Endothelial cell of umbilical vein (primary cell): Measurements from ENCODE around the gene LGI1. TPM values are rescaled to one million over a fixed set of nuclear protein-coding genes. Genes with fewer than 3 reads are reported as not detected.

Source experiments
- Bru-seq: library from RNA; stranded (reverse); fragments of 400-500 nt; gene quantifications from one replicate; lab custom pipeline; 2021; lab: Mats Ljungman, UMichigan
- BruChase-seq, 2 experiments: library from RNA; stranded (reverse); fragments of 400-500 nt; gene quantifications; one replicate each; lab custom pipeline; 2021; lab: Mats Ljungman, UMichigan
- BruUV-seq: library from RNA; stranded (reverse); fragments of 400-500 nt; replicated peaks from 2 replicates; lab custom pipeline; 2021; lab: Mats Ljungman, UMichigan
- CTCF ChIA-PET: fragments of 300-600, 350-600 bp; sonication (Branson Sonifier 250); formaldehyde crosslinking; loops from one replicate; lab custom pipeline; 2021; ENCODE audit warnings: antibody characterized with exemption, inconsistent platforms; lab: Charles Lee
- POLR2A ChIA-PET: fragments of 300-600, 350-600 bp; sonication (Branson Sonifier 250); formaldehyde crosslinking; loops from one replicate; lab custom pipeline; 2021; ENCODE audit warnings: antibody characterized with exemption, inconsistent platforms; lab: Charles Lee
- DNase-seq: peaks from one replicate; pipeline ENCODE4 v3.0.0-alpha.2; 2011; ENCODE audit warnings: low read depth, low spot score
- FAIRE-seq: peaks from 2 replicates; lab custom pipeline; 2011; peaks lifted over from hg19 to GRCh38; lab: Jason Lieb, UNC
- H2AFZ ChIP-seq: 2 replicates; pipeline ENCODE4 v1.6.0; 2012; ENCODE audit warnings: low read depth, low read length, control low read depth, inconsistent platforms
- H3K27ac ChIP-seq: 2 replicates; pipeline ENCODE4 v1.5.1; 2011; ENCODE audit warnings: low read depth, mild to moderate bottlenecking, control low read depth, low read length, moderate library complexity; ENCODE audit not compliant: insufficient read depth
- H3K27me3 ChIP-seq, 2 experiments: 2 replicates each; pipeline versions ENCODE4 v1.6.0 to v1.6.1; 2011; ENCODE audit warnings: low read length in 2 of 2, mixed read lengths in 1 of 2; ENCODE audit not compliant: control insufficient read depth in 2 of 2, insufficient read depth in 2 of 2
- H3K36me3 ChIP-seq, 2 experiments: 2 replicates in 1 of 2; 3 replicates in 1 of 2; pipeline ENCODE4 v1.5.1; 2011; ENCODE audit warnings: low read length in 2 of 2, mild to moderate bottlenecking in 1 of 2, moderate library complexity in 1 of 2; ENCODE audit not compliant: control insufficient read depth in 2 of 2, insufficient read depth in 2 of 2; ENCODE audit errors: extremely low read depth in 1 of 2
- H3K4me1 ChIP-seq: 3 replicates; pipeline ENCODE4 v1.5.1; 2011; ENCODE audit warnings: mild to moderate bottlenecking, low read length; ENCODE audit not compliant: control insufficient read depth, insufficient read depth; ENCODE audit errors: extremely low read depth
- H3K4me2 ChIP-seq: 2 replicates; pipeline ENCODE4 v1.6.1; 2011; ENCODE audit warnings: low read length, control low read depth, mixed read lengths; ENCODE audit not compliant: insufficient read depth
- H3K4me3 ChIP-seq, 3 experiments: fragments of 200-600 bp in 1 of 3; sonication (generic), shearing (Covaris generic) in 1 of 3; replicated peaks in 1 of 3; 2 replicates each; pipeline ENCODE4 v1.5.1; 2011 to 2016; ENCODE audit warnings: control low read depth in 3 of 3, low read length in 3 of 3, mild to moderate bottlenecking in 2 of 3, inconsistent platforms in 1 of 3, low read depth in 1 of 3, moderate library complexity in 1 of 3; ENCODE audit not compliant: insufficient read depth in 1 of 3
- H3K79me2 ChIP-seq: 2 replicates; pipeline ENCODE4 v1.6.0; 2012; ENCODE audit warnings: low read length, inconsistent platforms; ENCODE audit not compliant: control insufficient read depth, insufficient read depth
- H3K9ac ChIP-seq: replicated peaks from 2 replicates; pipeline ENCODE3; 2011; ENCODE audit warnings: low read length, control low read depth; ENCODE audit not compliant: insufficient read depth; ENCODE audit errors: extremely low read depth
- H3K9me1 ChIP-seq: replicated peaks from 3 replicates; pipeline ENCODE4 v1.6.0; 2011; ENCODE audit warnings: mild to moderate bottlenecking, low read length; ENCODE audit not compliant: control insufficient read depth, insufficient read depth; ENCODE audit errors: extremely low read depth
- H3K9me3 ChIP-seq: replicated peaks from 2 replicates; pipeline ENCODE4 v1.5.1; 2012; ENCODE audit warnings: low read length, inconsistent platforms; ENCODE audit not compliant: control insufficient read depth, insufficient read depth
- H4K20me1 ChIP-seq: replicated peaks from 2 replicates; pipeline ENCODE3; 2011; ENCODE audit warnings: mild to moderate bottlenecking, low read length; ENCODE audit not compliant: control insufficient read depth, insufficient read depth; ENCODE audit errors: extremely low read depth
- EZH2 ChIP-seq: IDR thresholded peaks from 2 replicates; pipeline ENCODE4 v1.6.1; 2012; ENCODE audit warnings: borderline replicate concordance, low read depth, mild to moderate bottlenecking, moderate library complexity, low read length, inconsistent platforms; ENCODE audit not compliant: severe bottlenecking
- FOS ChIP-seq: IDR thresholded peaks from 2 replicates; pipeline ENCODE4 v1.6.1; 2011; ENCODE audit warnings: mild to moderate bottlenecking, low read length, moderate library complexity, borderline replicate concordance; ENCODE audit not compliant: insufficient read depth
- GATA2 ChIP-seq: IDR thresholded peaks from 2 replicates; pipeline ENCODE4 v1.7.0; 2011; ENCODE audit warnings: low read depth, mild to moderate bottlenecking, moderate library complexity, mixed read lengths, low read length; ENCODE audit not compliant: insufficient read length, insufficient read depth
- JUN ChIP-seq: IDR thresholded peaks from 2 replicates; pipeline ENCODE4 v1.6.1; 2011; ENCODE audit warnings: borderline replicate concordance, low read depth; ENCODE audit not compliant: insufficient read length, insufficient read depth
- MYC ChIP-seq: IDR thresholded peaks from one replicate; pipeline ENCODE4 v1.6.1; 2011; ENCODE audit warnings: mild to moderate bottlenecking, low read depth, low read length
- POLR2A ChIP-seq: IDR thresholded peaks from 2 replicates; pipeline ENCODE4 v1.6.1; 2012; ENCODE audit warnings: low read depth, mild to moderate bottlenecking, control low read depth, low read length
- POLR2AphosphoS5 ChIP-seq: IDR thresholded peaks from 2 replicates; pipeline ENCODE4 v1.6.1; 2012; ENCODE audit warnings: low read depth, mild to moderate bottlenecking, control low read depth, low read length, moderate library complexity; ENCODE audit not compliant: insufficient read depth
- dilution Hi-C: fragments of 300-500 bp; cut with MboI; formaldehyde crosslinking; loops from one replicate; pipeline ENCODE4 v1.15.0; 2019; ENCODE audit warnings: low sequenced_read_pairs; ENCODE audit not compliant: extremely low pct_ligation_motif_present
- intact Hi-C: fragments of 100-400 bp; cut with micrococcal nuclease; formaldehyde crosslinking; loops from one replicate; pipeline ENCODE4 v1.10.0; 2022
- long read RNA-seq: library from polyadenylated mRNA; stranded (forward); transcript quantifications from one replicate; pipeline ENCODE4 v2.0.0, GENCODE V29; 2021
- polyA minus RNA-seq, 3 experiments: library from RNA; depleted of rRNA, polyadenylated mRNA; stranded (reverse); fragments of >200 nt; gene quantifications; 1 replicate in 1 of 3; 2 replicates in 2 of 3; pipeline ENCODE4 v1.2.3, GENCODE V29; 2011
- polyA plus RNA-seq, 4 experiments: library from polyadenylated mRNA; depleted of rRNA in 3 of 4; stranded (reverse) in 3 of 4; unstranded in 1 of 4; fragments of >200 nt; gene quantifications; 2 replicates each; pipeline versions ENCODE4 v1.2.1 to v1.2.3, GENCODE V29; 2011 to 2012; ENCODE audit warnings: missing spikeins in 1 of 4
- total RNA-seq: library from RNA; stranded (reverse); gene quantifications from 2 replicates; pipeline ENCODE4 v1.2.3, GENCODE V29; 2021
- TF ChIP-seq, protein P1 (sequence below), 2 donors: IDR thresholded peaks; 1 replicate in 1 of 2; 2 replicates in 1 of 2; pipeline ENCODE4 v1.5.1; 2011; ENCODE audit warnings: low read length in 2 of 2, mild to moderate bottlenecking in 2 of 2, moderate library complexity in 2 of 2, control low read depth in 1 of 2, inconsistent platforms in 1 of 2, low read depth in 1 of 2; ENCODE audit not compliant: insufficient read depth in 1 of 2; ENCODE audit errors: extremely low read depth in 1 of 2
- TF ChIP-seq, protein P2 (sequence below): IDR thresholded peaks from 2 replicates; pipeline ENCODE4 v1.6.1; 2011; ENCODE audit not compliant: insufficient read depth, insufficient read length

LGI1 gene
- not detected in 2 replicates for total RNA-seq
- not detected in 2 replicates for polyA plus RNA-seq
- polyA plus RNA-seq (2011; cell fraction: cytosol; rRNA removed): not detected in 2 replicates
- not detected in 2 replicates for polyA plus RNA-seq (2011; cell fraction: nucleus; rRNA removed)
- polyA plus RNA-seq (2012): not detected in 2 replicates
- not detected in 2 replicates for polyA minus RNA-seq
- not detected for polyA minus RNA-seq (2011; cell fraction: cytosol; rRNA and poly(A)+ RNA removed)
- polyA minus RNA-seq (2011; cell fraction: nucleus; rRNA and poly(A)+ RNA removed): not detected in 2 replicates
- Bru-seq, nascent RNA: not detected
- not detected for BruChase-seq, experiment 1, labeled RNA remaining after a 6-hour chase
- not detected for BruChase-seq, experiment 2, labeled RNA remaining after a 2-hour chase
- long read RNA-seq: 0 reads

DNA sequence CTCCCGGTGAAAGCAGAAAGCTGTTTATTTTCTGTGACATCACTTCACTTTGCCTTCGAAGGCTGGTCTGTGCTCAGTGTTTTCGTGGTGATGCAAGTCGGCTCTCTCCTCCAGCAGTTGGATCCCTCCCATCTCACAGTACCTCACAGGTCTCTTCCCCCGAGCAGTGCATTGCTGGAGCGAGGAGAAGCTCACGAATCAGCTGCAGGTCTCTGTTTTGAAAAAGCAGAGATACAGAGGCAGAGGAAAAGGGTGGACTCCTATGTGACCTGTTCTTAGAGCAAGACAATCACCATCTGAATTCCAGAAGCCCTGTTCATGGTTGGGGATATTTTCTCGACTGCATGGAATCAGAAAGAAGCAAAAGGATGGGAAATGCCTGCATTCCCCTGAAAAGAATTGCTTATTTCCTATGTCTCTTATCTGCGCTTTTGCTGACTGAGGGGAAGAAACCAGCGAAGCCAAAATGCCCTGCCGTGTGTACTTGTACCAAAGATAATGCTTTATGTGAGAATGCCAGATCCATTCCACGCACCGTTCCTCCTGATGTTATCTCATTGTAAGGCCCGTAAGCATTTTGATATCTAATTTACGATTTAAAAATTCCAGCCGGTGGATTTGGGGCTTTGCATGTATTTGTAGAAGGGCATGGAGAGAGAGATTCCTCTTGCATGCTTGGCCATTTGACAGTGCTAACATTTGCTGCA lies at the start of gene LGI1:
TSS of gene LGI1 (plus strand) at position 136 of the 707 bp plus-strand sequence. CDS start at position 345, 209 bp downstream.
- dilution Hi-C loops (no loop called here), intact Hi-C loops (no loop called here)
- FAIRE-seq (no peak), DNase-seq (no peak)
- H3K27me3 ChIP-seq: peaks cover 24 to 29% of the 10 kb centered on the region in 2 experiments
- no peaks in the 10 kb centered on the region for H3K9me3 ChIP-seq
- H3K36me3 ChIP-seq: no peaks in the 10 kb centered on the region
- ChIA-PET POLR2A (no interaction called here), CTCF (interaction anchor here (1.0 kb wide), 1 partner anchor 35 kb away, joined by 3 read pairs; no protein-coding TSS in a partner anchor)
- no peak within 1 kb of the TSS for H3K4me3 ChIP-seq
- no peaks in the 10 kb centered on the region for H3K79me2 ChIP-seq
- no peaks in the 10 kb centered on the region for H3K9me1 ChIP-seq
- no peak within 1 kb of the TSS for H2AFZ ChIP-seq
- no peaks in the 10 kb centered on the region for H4K20me1 ChIP-seq
- no peak within 1 kb of the TSS for H3K4me2 ChIP-seq
- H3K9ac ChIP-seq: no peak within 1 kb of the TSS
- H3K27ac ChIP-seq: no peak within 1 kb of the TSS
- H3K4me1 ChIP-seq: no peaks in the 10 kb centered on the region
- no TSS peak for BruUV-seq
- TF ChIP-seq, protein P1, sequence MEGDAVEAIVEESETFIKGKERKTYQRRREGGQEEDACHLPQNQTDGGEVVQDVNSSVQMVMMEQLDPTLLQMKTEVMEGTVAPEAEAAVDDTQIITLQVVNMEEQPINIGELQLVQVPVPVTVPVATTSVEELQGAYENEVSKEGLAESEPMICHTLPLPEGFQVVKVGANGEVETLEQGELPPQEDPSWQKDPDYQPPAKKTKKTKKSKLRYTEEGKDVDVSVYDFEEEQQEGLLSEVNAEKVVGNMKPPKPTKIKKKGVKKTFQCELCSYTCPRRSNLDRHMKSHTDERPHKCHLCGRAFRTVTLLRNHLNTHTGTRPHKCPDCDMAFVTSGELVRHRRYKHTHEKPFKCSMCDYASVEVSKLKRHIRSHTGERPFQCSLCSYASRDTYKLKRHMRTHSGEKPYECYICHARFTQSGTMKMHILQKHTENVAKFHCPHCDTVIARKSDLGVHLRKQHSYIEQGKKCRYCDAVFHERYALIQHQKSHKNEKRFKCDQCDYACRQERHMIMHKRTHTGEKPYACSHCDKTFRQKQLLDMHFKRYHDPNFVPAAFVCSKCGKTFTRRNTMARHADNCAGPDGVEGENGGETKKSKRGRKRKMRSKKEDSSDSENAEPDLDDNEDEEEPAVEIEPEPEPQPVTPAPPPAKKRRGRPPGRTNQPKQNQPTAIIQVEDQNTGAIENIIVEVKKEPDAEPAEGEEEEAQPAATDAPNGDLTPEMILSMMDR (IDR thresholded peaks at IDR 0.05; ENCODE audit: extremely low read depth in 1 of 2, insufficient read depth in 1 of 2, low read depth in 1 of 2, low read length in 2 of 2): no peak
- TF ChIP-seq GATA2 (no peak), FOS (no peak), POLR2AphosphoS5 (no peak), MYC (no peak), JUN (no peak), EZH2 (no peak), POLR2A (no peak)
- TF ChIP-seq, protein P2, sequence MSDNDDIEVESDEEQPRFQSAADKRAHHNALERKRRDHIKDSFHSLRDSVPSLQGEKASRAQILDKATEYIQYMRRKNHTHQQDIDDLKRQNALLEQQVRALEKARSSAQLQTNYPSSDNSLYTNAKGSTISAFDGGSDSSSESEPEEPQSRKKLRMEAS: no peak
